WTC11 (cell line): ENCODE measurements around the gene TAMALIN. TPM values are rescaled to one million over a fixed set of nuclear protein-coding genes. Genes with fewer than 3 reads are reported as not detected.

Experiments used
- ATAC-seq: fragments of 200-7000 bp; cut with Tn5 transposase; 2 replicates; pipeline ENCODE4 v1.10.0; 2021; ENCODE audit warnings: mild to moderate bottlenecking, moderate library complexity
- CTCF ChIA-PET: fragments of 300-600 bp; sonication (Branson Sonifier 250); formaldehyde crosslinking; loops from one replicate; lab custom pipeline; 2021; ENCODE audit warnings: antibody characterized with exemption; lab: Charles Lee
- POLR2A ChIA-PET: fragments of 350-600 bp; sonication (Branson Sonifier 250); formaldehyde crosslinking; loops from one replicate; lab custom pipeline; 2021; ENCODE audit warnings: antibody characterized with exemption; lab: Charles Lee
- DNase-seq: peaks from one replicate; pipeline ENCODE4 v3.0.0; 2021; ENCODE audit warnings: low spot score
- H3K27ac Mint-ChIP-seq: 2 replicates; pipeline ENCODE4 v1.8.0; 2021; ENCODE audit warnings: mixed read lengths
- H3K27me3 Mint-ChIP-seq: 2 replicates; pipeline ENCODE4 v1.8.0; 2021; ENCODE audit warnings: low read depth, mild to moderate bottlenecking, moderate library complexity, mixed read lengths
- H3K36me3 Mint-ChIP-seq: 2 replicates; pipeline ENCODE4 v1.8.0; 2021; ENCODE audit warnings: mixed read lengths
- H3K4me1 Mint-ChIP-seq: 2 replicates; pipeline ENCODE4 v1.8.0; 2022; ENCODE audit warnings: mixed read lengths
- H3K4me3 Mint-ChIP-seq: 2 replicates; pipeline ENCODE4 v1.8.0; 2021; ENCODE audit warnings: mild to moderate bottlenecking, moderate library complexity, mixed read lengths
- H3K9me3 Mint-ChIP-seq: 2 replicates; pipeline ENCODE4 v1.8.0; 2021; ENCODE audit warnings: mixed read lengths
- EMX1 ChIP-seq: fragments of 250-450 bp; sonication (Bioruptor Pico); IDR thresholded peaks from 2 replicates; pipeline ENCODE4 v1.8.0; 2021; ENCODE audit warnings: mild to moderate bottlenecking
- FOXK1 ChIP-seq: sonication (generic); formaldehyde crosslinking; IDR thresholded peaks from 2 replicates; pipeline ENCODE4 v1.8.0; 2022; ENCODE audit warnings: mild to moderate bottlenecking, moderate library complexity, missing genetic modification reagents
- GABPB1 ChIP-seq: sonication (generic); formaldehyde crosslinking; IDR thresholded peaks from 2 replicates; pipeline ENCODE4 v1.8.1; 2023; ENCODE audit warnings: mild to moderate bottlenecking, missing genetic modification reagents
- JAZF1 ChIP-seq: fragments of 250-450 bp; sonication (Bioruptor Pico); IDR thresholded peaks from 2 replicates; pipeline ENCODE4 v1.9.0; 2021; ENCODE audit warnings: moderate library complexity, mild to moderate bottlenecking, inconsistent platforms
- NFE2L1 ChIP-seq: sonication (generic); formaldehyde crosslinking; IDR thresholded peaks from 2 replicates; pipeline ENCODE4 v1.8.1; 2023; ENCODE audit warnings: missing genetic modification reagents
- OVOL2 ChIP-seq: fragments of 250-450 bp; sonication (Bioruptor Pico); IDR thresholded peaks from 2 replicates; pipeline ENCODE4 v1.9.0; 2021; ENCODE audit warnings: mild to moderate bottlenecking, borderline replicate concordance
- SMAD3 ChIP-seq: sonication (generic); formaldehyde crosslinking; IDR thresholded peaks from 2 replicates; pipeline ENCODE4 v1.8.0; 2022; ENCODE audit warnings: missing genetic modification reagents, mild to moderate bottlenecking, borderline replicate concordance
- SP1 ChIP-seq: sonication (generic); formaldehyde crosslinking; conservative IDR thresholded peaks from 2 replicates; pipeline ENCODE4 v1.8.1; 2022; ENCODE audit warnings: missing genetic modification reagents
- TEAD1 ChIP-seq: sonication (generic); formaldehyde crosslinking; IDR thresholded peaks from 2 replicates; pipeline ENCODE4 v1.8.0; 2022; ENCODE audit warnings: mild to moderate bottlenecking, missing genetic modification reagents
- ZNF138 ChIP-seq: sonication (generic); formaldehyde crosslinking; conservative IDR thresholded peaks from 2 replicates; pipeline ENCODE4 v1.8.1; 2022; ENCODE audit warnings: mild to moderate bottlenecking, moderate library complexity, missing genetic modification reagents
- total RNA-seq: library from RNA; stranded (reverse); gene quantifications from 3 replicates; pipeline ENCODE4 v1.2.3, GENCODE V29; 2021
- TF ChIP-seq, protein P1 (sequence below): fragments of 250-450 bp; sonication (Bioruptor Pico); IDR thresholded peaks from 2 replicates; pipeline ENCODE4 v2.1.2; 2022; ENCODE audit warnings: mild to moderate bottlenecking, moderate library complexity
- TF ChIP-seq, protein P2 (sequence below): fragments of 200-600 bp; IDR thresholded peaks from 2 replicates; pipeline ENCODE4 v1.8.0; 2022; ENCODE audit warnings: antibody characterized with exemption
- TF ChIP-seq, protein P3 (sequence below): sonication (generic); formaldehyde crosslinking; IDR thresholded peaks from 2 replicates; pipeline ENCODE4 v1.8.0; 2022; ENCODE audit warnings: mild to moderate bottlenecking, missing genetic modification reagents
- TF ChIP-seq, protein P4 (sequence below): fragments of 250-450 bp; sonication (Bioruptor Pico); IDR thresholded peaks from 2 replicates; pipeline ENCODE4 v1.9.0; 2021; ENCODE audit warnings: mild to moderate bottlenecking
- TF ChIP-seq, protein P5 (sequence below): sonication (generic); formaldehyde crosslinking; IDR thresholded peaks from 2 replicates; pipeline ENCODE4 v1.8.1; 2023; ENCODE audit warnings: mild to moderate bottlenecking, missing genetic modification reagents, moderate library complexity

The TAMALIN gene
- total RNA-seq, 1 experiment from 2014 or later: 6.1 TPM

DNA sequence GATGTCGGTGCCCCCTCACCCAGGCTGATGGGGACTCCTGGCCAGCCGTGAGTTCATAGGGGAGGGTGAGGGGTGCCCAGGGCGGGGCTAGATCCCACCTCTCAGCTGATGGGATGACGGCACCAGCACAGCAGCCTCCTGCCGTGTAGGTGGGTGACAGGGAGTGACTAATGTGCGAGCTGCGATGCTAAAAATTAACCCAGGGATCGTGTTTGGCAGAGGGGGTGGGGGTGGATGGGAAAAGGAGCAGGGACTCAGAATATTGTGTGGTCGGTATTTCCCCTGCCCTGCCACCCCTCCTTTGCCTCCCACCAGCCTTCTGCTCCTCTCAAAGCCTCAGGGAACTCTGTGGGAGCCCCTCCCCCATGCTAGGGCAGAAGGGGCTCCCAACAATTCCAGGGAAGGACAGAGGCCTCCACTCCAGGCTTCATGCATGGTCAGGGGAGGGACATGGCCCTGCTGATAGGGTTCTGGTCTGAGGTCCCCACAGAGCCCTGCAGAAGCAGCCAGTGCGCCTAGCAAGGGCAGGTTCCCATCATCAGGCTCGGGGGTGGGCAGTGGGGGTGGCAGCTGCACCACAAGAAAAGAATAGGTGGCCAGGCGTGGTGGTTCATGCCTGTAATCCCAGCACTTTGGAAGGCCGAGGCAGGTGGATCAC is 12.5 kb downstream of the TAMALIN start (continued):
- TF ChIP-seq EMX1 (CRISPR knock-in tag): no peak

DNA sequence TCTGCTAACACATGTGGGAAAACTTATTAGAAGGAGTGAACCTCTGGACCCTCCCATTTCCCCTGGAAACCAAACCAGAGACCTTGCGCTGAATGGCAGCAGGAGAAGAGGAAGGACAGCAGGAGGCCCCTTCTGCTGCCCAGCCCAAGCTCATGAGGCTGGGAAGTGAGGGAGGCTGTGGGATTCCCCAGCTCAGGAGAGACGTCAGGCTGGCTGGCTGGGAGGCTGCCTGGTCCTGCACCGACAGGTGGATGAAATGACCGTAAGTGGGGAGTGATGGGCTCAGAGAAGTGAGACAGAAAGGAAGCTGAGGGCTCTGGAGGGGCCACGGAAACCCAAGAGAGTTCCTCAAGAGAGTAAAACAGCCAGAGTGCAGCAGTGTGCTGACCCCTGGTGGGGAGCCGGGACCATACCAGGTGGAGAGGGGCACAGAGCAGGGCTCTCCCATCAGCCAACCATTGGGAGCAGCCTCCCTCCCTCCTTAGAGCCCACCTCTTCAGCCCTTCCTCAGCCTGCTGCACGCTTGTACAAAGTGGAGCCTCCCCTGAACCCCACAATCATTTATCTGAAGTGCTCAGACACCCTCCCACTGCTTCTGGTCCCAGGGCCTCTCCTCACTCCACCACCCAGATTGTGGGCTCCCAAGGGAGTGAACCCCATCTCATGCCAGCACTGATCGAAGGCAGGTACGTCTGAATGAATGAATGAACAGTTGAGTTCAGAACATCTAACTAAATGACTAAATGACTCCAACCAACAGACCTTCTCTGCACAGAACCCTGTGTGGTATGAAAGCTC is 14.0 kb downstream of the TAMALIN start:
- ChIA-PET CTCF (interaction anchor here (0.6 to 21.1 kb wide), 31 partner anchors 9 to 200 kb away, joined by 3 to 1431 read pairs (median 4); partner anchors contain the start of genes ACVRL1, ANKRD33, FIGNL2 and NR4A1), POLR2A (interaction anchor here (0.7 to 1.1 kb wide), 4 partner anchors 9 to 16 kb away, joined by 3 read pairs; no protein-coding TSS in a partner anchor)
- Mint-ChIP-seq H3K9me3 (no peaks in the 10 kb centered on the region), H3K27me3 (peaks cover 65% of the 10 kb centered on the region), H3K27ac (no peak overlapping the region), H3K4me1 (peaks cover 34% of the 10 kb centered on the region), H3K36me3 (no peaks in the 10 kb centered on the region), H3K4me3 (peak overlapping the region; percentile 58)
- peak; percentile 71 for ATAC-seq
- TF ChIP-seq, protein P1, sequence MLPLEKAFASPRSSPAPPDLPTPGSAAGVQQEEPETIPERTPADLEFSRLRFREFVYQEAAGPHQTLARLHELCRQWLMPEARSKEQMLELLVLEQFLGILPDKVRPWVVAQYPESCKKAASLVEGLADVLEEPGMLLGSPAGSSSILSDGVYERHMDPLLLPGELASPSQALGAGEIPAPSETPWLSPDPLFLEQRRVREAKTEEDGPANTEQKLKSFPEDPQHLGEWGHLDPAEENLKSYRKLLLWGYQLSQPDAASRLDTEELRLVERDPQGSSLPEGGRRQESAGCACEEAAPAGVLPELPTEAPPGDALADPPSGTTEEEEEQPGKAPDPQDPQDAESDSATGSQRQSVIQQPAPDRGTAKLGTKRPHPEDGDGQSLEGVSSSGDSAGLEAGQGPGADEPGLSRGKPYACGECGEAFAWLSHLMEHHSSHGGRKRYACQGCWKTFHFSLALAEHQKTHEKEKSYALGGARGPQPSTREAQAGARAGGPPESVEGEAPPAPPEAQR (CRISPR knock-in tag): no peak
- TF ChIP-seq FOXK1 (CRISPR knock-in tag) (no peak), SP1 (CRISPR knock-in tag) (0 out of 2 replicates have a peak, but pooled peaks have one; percentile 27)
- TF ChIP-seq, protein P2, sequence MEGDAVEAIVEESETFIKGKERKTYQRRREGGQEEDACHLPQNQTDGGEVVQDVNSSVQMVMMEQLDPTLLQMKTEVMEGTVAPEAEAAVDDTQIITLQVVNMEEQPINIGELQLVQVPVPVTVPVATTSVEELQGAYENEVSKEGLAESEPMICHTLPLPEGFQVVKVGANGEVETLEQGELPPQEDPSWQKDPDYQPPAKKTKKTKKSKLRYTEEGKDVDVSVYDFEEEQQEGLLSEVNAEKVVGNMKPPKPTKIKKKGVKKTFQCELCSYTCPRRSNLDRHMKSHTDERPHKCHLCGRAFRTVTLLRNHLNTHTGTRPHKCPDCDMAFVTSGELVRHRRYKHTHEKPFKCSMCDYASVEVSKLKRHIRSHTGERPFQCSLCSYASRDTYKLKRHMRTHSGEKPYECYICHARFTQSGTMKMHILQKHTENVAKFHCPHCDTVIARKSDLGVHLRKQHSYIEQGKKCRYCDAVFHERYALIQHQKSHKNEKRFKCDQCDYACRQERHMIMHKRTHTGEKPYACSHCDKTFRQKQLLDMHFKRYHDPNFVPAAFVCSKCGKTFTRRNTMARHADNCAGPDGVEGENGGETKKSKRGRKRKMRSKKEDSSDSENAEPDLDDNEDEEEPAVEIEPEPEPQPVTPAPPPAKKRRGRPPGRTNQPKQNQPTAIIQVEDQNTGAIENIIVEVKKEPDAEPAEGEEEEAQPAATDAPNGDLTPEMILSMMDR: peak; percentile 78
- peak; percentile 87 for DNase-seq

DNA sequence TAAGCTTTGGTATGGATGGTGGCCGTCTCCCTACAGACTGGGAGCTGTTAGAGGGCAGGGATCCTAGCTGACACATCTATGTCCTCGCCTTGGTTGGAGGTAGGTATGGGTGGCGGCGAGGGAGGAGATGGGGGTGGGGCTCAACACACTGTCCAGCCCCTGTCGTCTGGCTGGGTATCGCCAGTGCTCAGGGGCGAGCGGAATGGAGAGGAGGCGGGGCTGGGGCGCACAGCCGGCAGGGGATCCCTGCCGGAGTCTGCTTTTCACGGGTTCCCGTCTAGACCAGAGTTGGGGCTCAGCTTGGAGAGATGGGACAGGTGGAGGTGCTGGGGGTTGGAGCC is 16.1 kb downstream of the TAMALIN start:
- ATAC-seq: peak; percentile 40
- Mint-ChIP-seq H3K27ac (no peak overlapping the region), H3K36me3 (no peaks in the 10 kb centered on the region), H3K4me3 (peak overlapping the region; percentile 70), H3K27me3 (peaks cover 46% of the 10 kb centered on the region), H3K4me1 (peaks cover 35% of the 10 kb centered on the region), H3K9me3 (no peaks in the 10 kb centered on the region)
- peak; percentile 63 for DNase-seq
- CTCF ChIA-PET: interaction anchor here (0.7 to 21.1 kb wide), 33 partner anchors 10 to 235 kb away, joined by 3 to 1431 read pairs (median 9); partner anchors contain the start of genes ACVRL1, ATG101, NR4A1 and SMIM41
- no peak for TF ChIP-seq ZNF138 (CRISPR knock-in tag)
- TF ChIP-seq SMAD3 (CRISPR knock-in tag): no peak
- TF ChIP-seq OVOL2 (CRISPR knock-in tag): no peak
- no peak for TF ChIP-seq FOXK1 (CRISPR knock-in tag)
- TF ChIP-seq NFE2L1 (CRISPR knock-in tag): no peak
- no peak for TF ChIP-seq TEAD1
- TF ChIP-seq SP1 (CRISPR knock-in tag): no peak
- no peak for TF ChIP-seq GABPB1
- TF ChIP-seq, protein P3, sequence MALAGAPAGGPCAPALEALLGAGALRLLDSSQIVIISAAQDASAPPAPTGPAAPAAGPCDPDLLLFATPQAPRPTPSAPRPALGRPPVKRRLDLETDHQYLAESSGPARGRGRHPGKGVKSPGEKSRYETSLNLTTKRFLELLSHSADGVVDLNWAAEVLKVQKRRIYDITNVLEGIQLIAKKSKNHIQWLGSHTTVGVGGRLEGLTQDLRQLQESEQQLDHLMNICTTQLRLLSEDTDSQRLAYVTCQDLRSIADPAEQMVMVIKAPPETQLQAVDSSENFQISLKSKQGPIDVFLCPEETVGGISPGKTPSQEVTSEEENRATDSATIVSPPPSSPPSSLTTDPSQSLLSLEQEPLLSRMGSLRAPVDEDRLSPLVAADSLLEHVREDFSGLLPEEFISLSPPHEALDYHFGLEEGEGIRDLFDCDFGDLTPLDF: no peak
- TF ChIP-seq, protein P1 (CRISPR knock-in tag): no peak
- no peak for TF ChIP-seq JAZF1 (CRISPR knock-in tag)
- TF ChIP-seq, protein P4, sequence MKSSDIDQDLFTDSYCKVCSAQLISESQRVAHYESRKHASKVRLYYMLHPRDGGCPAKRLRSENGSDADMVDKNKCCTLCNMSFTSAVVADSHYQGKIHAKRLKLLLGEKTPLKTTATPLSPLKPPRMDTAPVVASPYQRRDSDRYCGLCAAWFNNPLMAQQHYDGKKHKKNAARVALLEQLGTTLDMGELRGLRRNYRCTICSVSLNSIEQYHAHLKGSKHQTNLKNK: no peak
- TF ChIP-seq, protein P5, sequence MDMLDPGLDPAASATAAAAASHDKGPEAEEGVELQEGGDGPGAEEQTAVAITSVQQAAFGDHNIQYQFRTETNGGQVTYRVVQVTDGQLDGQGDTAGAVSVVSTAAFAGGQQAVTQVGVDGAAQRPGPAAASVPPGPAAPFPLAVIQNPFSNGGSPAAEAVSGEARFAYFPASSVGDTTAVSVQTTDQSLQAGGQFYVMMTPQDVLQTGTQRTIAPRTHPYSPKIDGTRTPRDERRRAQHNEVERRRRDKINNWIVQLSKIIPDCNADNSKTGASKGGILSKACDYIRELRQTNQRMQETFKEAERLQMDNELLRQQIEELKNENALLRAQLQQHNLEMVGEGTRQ (CRISPR knock-in tag): no peak
- POLR2A ChIA-PET: interaction anchor here (0.8 to 1.9 kb wide), 5 partner anchors 10 to 30 kb away, joined by 3 to 8 read pairs (median 7); no protein-coding TSS in a partner anchor
